ENCODE results near the gene PTGDR. TPM values are rescaled to one million over a fixed set of nuclear protein-coding genes. Genes with fewer than 3 reads are reported as not detected.
A peak's percentile ranks its signal among the peaks of the same experiment; 100 is the strongest.

Gene PTGDR
- total and polyA plus RNA-seq, 9 of the 15 experiments (the other 6 are each of a cell fraction or from before 2014, with no cell fraction given): not detected

GRCh38 chr14:52313462-52313861 lies 46.0 kb downstream of the PTGDR start:
- Histone ChIP-seq H3K9ac (ENCODE audit: insufficient read depth in 1 of 2, low read depth in 2 of 2, low read length in 2 of 2) (no peak overlapping the region), H3K9me1 (ENCODE audit: control insufficient read depth, insufficient read depth, low read length) (no peaks in the 10 kb centered on the region), H3K27ac (ENCODE audit: extremely low read depth, low read depth, low read length) (no peak overlapping the region), H4K20me1 (replicated peaks; ENCODE audit: control insufficient read depth, insufficient read depth, low read length) (no peaks in the 10 kb centered on the region), H3K27me3 (ENCODE audit: control insufficient read depth in 2 of 2, insufficient read depth in 2 of 2, low read length in 2 of 2) (peaks cover 2 to 28% of the 10 kb centered on the region in 2 experiments; a peak in 3 of 5 replicates), H3K36me3 (ENCODE audit: control insufficient read depth, insufficient read depth, low read length) (no peaks in the 10 kb centered on the region), H3K4me2 (ENCODE audit: insufficient read depth, low read length) (0 out of 2 replicates have a peak overlapping the region, but pooled peaks have one; percentile 25), H2AFZ (ENCODE audit: low read depth, low read length) (no peak overlapping the region), H3K4me1 (replicated peaks in 1 of 2; ENCODE audit: control insufficient read depth in 2 of 2, insufficient read depth in 2 of 2, low read length in 2 of 2) (peaks cover 0 to 15% of the 10 kb centered on the region in 2 experiments; a peak in 2 of 5 replicates), H3K9me3 (replicated peaks; ENCODE audit: control insufficient read depth, insufficient read depth, low read depth, low read length) (no peaks in the 10 kb centered on the region), H3K4me3 (no peak overlapping the region), H3K79me2 (ENCODE audit: control insufficient read depth, insufficient read depth, low read length) (no peaks in the 10 kb centered on the region)
- in situ Hi-C loops (cut with MboI): no loop called here
- intact Hi-C loops (cut with micrococcal nuclease): no loop called here
- ATAC-seq (no peak), DNase-seq (ENCODE audit: extremely low read depth in 1 of 4, low spot score in 3 of 4) (no peak), FAIRE-seq (peak; percentile 46)
- ChIA-PET CTCF (ENCODE audit: low intra/inter-chr PET ratio) (no interaction called here), POLR2A (no interaction called here)
- TF ChIP-seq FOXJ2 (tag; IDR thresholded peaks at IDR 0.05): no peak
- TF ChIP-seq HMGN3 (IDR thresholded peaks at IDR 0.05; ENCODE audit: borderline replicate concordance, extremely low read depth, insufficient read length, low read depth, low read length): no peak
- no peak for TF ChIP-seq TCF7 (IDR thresholded peaks at IDR 0.05; ENCODE audit: borderline replicate concordance)
- no peak for TF ChIP-seq TAF9B (IDR thresholded peaks at IDR 0.05; ENCODE audit: partially characterized antibody)
- no peak for TF ChIP-seq ARID2 (IDR thresholded peaks at IDR 0.05)
- no peak for TF ChIP-seq RNF2 (IDR thresholded peaks at IDR 0.05)
- no peak for TF ChIP-seq KLF1 (tag; IDR thresholded peaks at IDR 0.05)
- TF ChIP-seq NONO (IDR thresholded peaks at IDR 0.05; ENCODE audit: low read depth in 2 of 2, low read length in 1 of 2): no peak
- no peak for TF ChIP-seq HDGF (IDR thresholded peaks at IDR 0.05)
- no peak for TF ChIP-seq MAFF (IDR thresholded peaks at IDR 0.05; ENCODE audit: low read length)
- TF ChIP-seq BRD4 (IDR thresholded peaks at IDR 0.05): no peak
- no peak for TF ChIP-seq ARID1B (IDR thresholded peaks at IDR 0.05)
- TF ChIP-seq NFYB (IDR thresholded peaks at IDR 0.05; ENCODE audit: extremely low read depth, insufficient read length): no peak
- WGBS (ENCODE audit: insufficient coverage, low coverage, missing lambda C conversion rate): 46% methylated on average over 7 of the region's 10 CpGs
- BruUV-seq (replicated peaks): no TSS peak
